NCI-H1092 treated with DMSO at 0.1 percent for 48 hours (cell line): ENCODE measurements around the gene LCK.
A peak's percentile ranks its signal among the peaks of the same experiment; 100 is the strongest.
"Not testable (repeated sequence)": the region's sequence is repeated elsewhere in the genome, so short reads cannot be mapped to it uniquely, and the experiment has no call there.

Experiments
- DNase-seq: peaks from one replicate; lab custom pipeline; 2025; lab: John Stamatoyannopoulos, UW

Gene LCK

GRCh38 chr1:32239790-32240139 is 11.3 kb upstream of the LCK start:
- DNase-seq: peak; percentile 77

GRCh38 chr1:32240140-32240951 is 10.7 kb upstream of the LCK start:
- peak; percentile 84 for DNase-seq

- peak; percentile 79 for DNase-seq
Measured at GRCh38 chr1:32241001-32241763, 9.9 kb upstream of the LCK start.

GRCh38 chr1:32242341-32242851 is 8.7 kb upstream of the LCK start:
- DNase-seq: peak; percentile 13

GRCh38 chr1:32246888-32247273 is 4.2 kb upstream of the LCK start, which contains the start of gene FAM167B:
Gene FAM167B, plus strand, starts transcription at chr1:32247222. Its CDS starts 200 bp downstream, at chr1:32247422.
- no peak for DNase-seq

GRCh38 chr1:32247452-32247851 is 3.6 kb upstream of the LCK start:
- DNase-seq: no peak

GRCh38 chr1:32247983-32248889 is 2.8 kb upstream of the LCK start:
- DNase-seq: peak; percentile 74

- DNase-seq: no peak
Measured at GRCh38 chr1:32249831-32250525, 1.1 kb upstream of the LCK start.

GRCh38 chr1:32255072-32256071 is 4.3 kb downstream of the LCK start:
- no peak for DNase-seq

- no peak for DNase-seq
Measured at GRCh38 chr1:32256473-32257226, 5.6 kb downstream of the LCK start.

GRCh38 chr1:32257227-32257508 is 6.1 kb downstream of the LCK start:
- DNase-seq: no peak

- DNase-seq: not testable (repeated sequence)
Measured at GRCh38 chr1:32263236-32263593, 12.2 kb downstream of the LCK start.

GRCh38 chr1:32263744-32264143 is 12.7 kb downstream of the LCK start:
- no peak for DNase-seq

GRCh38 chr1:32265846-32266245 is 14.8 kb downstream of the LCK start:
- DNase-seq: no peak

GRCh38 chr1:32266921-32267591 is 16.0 kb downstream of the LCK start:
- no peak for DNase-seq

GRCh38 chr1:32269744-32270143 is 18.7 kb downstream of the LCK start:
- DNase-seq: no peak

- no peak for DNase-seq
Measured at GRCh38 chr1:32272557-32273390, 21.7 kb downstream of the LCK start.
